DND-41 (cell line): Measurements from ENCODE around the gene POLR1H.

Source experiments
- ATAC-seq: fragments of 200-7000 bp; cut with Tn5 transposase; 3 replicates; pipeline ENCODE4 v1.9.1; 2021; ENCODE audit warnings: low read depth; ENCODE audit not compliant: insufficient read depth
- DNase-seq: peaks from one replicate; pipeline ENCODE4 v3.0.0-alpha.2; 2020
- H2AFZ ChIP-seq: 2 replicates; pipeline ENCODE4 v1.6.0; 2012; ENCODE audit warnings: low read depth, low read length
- H3K27ac ChIP-seq: 2 replicates; pipeline ENCODE4 v1.5.1; 2012; ENCODE audit warnings: low read length, inconsistent platforms
- H3K27me3 ChIP-seq: fragments of 200-600 bp; sonication (generic); 2 replicates; pipeline ENCODE4 v1.6.0; 2012; ENCODE audit warnings: low read length, mild to moderate bottlenecking, inconsistent platforms; ENCODE audit not compliant: insufficient read depth, poor library complexity
- H3K36me3 ChIP-seq: 2 replicates; pipeline ENCODE4 v1.5.1; 2012; ENCODE audit warnings: low read length, inconsistent platforms; ENCODE audit not compliant: insufficient read depth
- H3K4me1 ChIP-seq: 2 replicates; pipeline ENCODE4 v1.5.1; 2012; ENCODE audit warnings: mild to moderate bottlenecking, low read length; ENCODE audit not compliant: insufficient read depth
- H3K4me2 ChIP-seq: 2 replicates; pipeline ENCODE4 v1.6.0; 2012; ENCODE audit warnings: mild to moderate bottlenecking, moderate library complexity, low read length, inconsistent platforms; ENCODE audit not compliant: insufficient read depth
- H3K4me3 ChIP-seq, 2 experiments: fragments of 200-600 bp in 1 of 2; shearing (Covaris generic) in 1 of 2; 2 replicates each; pipeline ENCODE4 v1.5.1; 2012 to 2016; ENCODE audit warnings: inconsistent platforms in 2 of 2, low read length in 2 of 2, mild to moderate bottlenecking in 2 of 2, low read depth in 1 of 2, moderate library complexity in 1 of 2
- H3K79me2 ChIP-seq: 2 replicates; pipeline ENCODE4 v1.6.0; 2012; ENCODE audit warnings: low read length, inconsistent platforms; ENCODE audit not compliant: insufficient read depth
- H3K9ac ChIP-seq: 2 replicates; pipeline ENCODE4 v1.6.0; 2012; ENCODE audit warnings: low read depth, mild to moderate bottlenecking, inconsistent platforms, low read length, moderate library complexity
- H3K9me3 ChIP-seq: 2 replicates; pipeline ENCODE4 v1.5.1; 2012; ENCODE audit warnings: low read length, moderate library complexity, mild to moderate bottlenecking, inconsistent platforms; ENCODE audit not compliant: insufficient read depth, severe bottlenecking
- H4K20me1 ChIP-seq: 2 replicates; pipeline ENCODE4 v1.6.0; 2012; ENCODE audit warnings: low read length; ENCODE audit not compliant: insufficient read depth
- CTCF ChIP-seq: IDR thresholded peaks from 2 replicates; pipeline ENCODE4 v1.5.1; 2012; ENCODE audit warnings: borderline replicate concordance, low read length, moderate library complexity, mild to moderate bottlenecking; ENCODE audit not compliant: poor library complexity, severe bottlenecking; ENCODE audit errors: extremely low read depth
- EZH2 ChIP-seq: IDR thresholded peaks from 3 replicates; pipeline ENCODE4 v1.6.1; 2012; ENCODE audit warnings: borderline replicate concordance, low read depth, mild to moderate bottlenecking, moderate library complexity, low read length, inconsistent platforms; ENCODE audit not compliant: severe bottlenecking

Gene POLR1H

GRCh38 chr6:30103872-30104179 lies 42.8 kb downstream of the POLR1H start:
- H3K9me3 ChIP-seq: no peaks in the 10 kb centered on the region
- ATAC-seq: no peak
- H3K4me1 ChIP-seq: peaks cover 18% of the 10 kb centered on the region
- no peak overlapping the region for H2AFZ ChIP-seq
- H4K20me1 ChIP-seq: no peaks in the 10 kb centered on the region
- TF ChIP-seq EZH2 (no peak), CTCF (no peak)
- no peaks in the 10 kb centered on the region for H3K79me2 ChIP-seq
- H3K27me3 ChIP-seq: peaks cover 67% of the 10 kb centered on the region
- no peaks in the 10 kb centered on the region for H3K36me3 ChIP-seq
- H3K4me2 ChIP-seq: no peak overlapping the region
- no peak for DNase-seq
- H3K27ac ChIP-seq: no peak overlapping the region
- H3K9ac ChIP-seq: no peak overlapping the region
- H3K4me3 ChIP-seq: no peak overlapping the region

GRCh38 chr6:30104661-30105060 lies 43.6 kb downstream of the POLR1H start:
- H3K4me1 ChIP-seq: peaks cover 18% of the 10 kb centered on the region
- no peak for ATAC-seq

GRCh38 chr6:30111266-30111856 lies 50.3 kb downstream of the POLR1H start:
- Histone ChIP-seq H3K4me3 (no peak overlapping the region), H3K36me3 (no peaks in the 10 kb centered on the region), H4K20me1 (no peaks in the 10 kb centered on the region), H3K27ac (no peak overlapping the region), H3K27me3 (peaks cover 43% of the 10 kb centered on the region), H2AFZ (no peak overlapping the region), H3K4me2 (no peak overlapping the region), H3K4me1 (no peaks in the 10 kb centered on the region), H3K9me3 (no peaks in the 10 kb centered on the region), H3K79me2 (no peaks in the 10 kb centered on the region), H3K9ac (no peak overlapping the region)
- DNase-seq: no peak
- TF ChIP-seq EZH2: no peak
- TF ChIP-seq CTCF: no peak
- no peak for ATAC-seq

More at GRCh38 chr6:30104661-30105060, 43.6 kb downstream of the POLR1H start:
- Histone ChIP-seq H3K9me3 (no peaks in the 10 kb centered on the region), H3K27me3 (peaks cover 66% of the 10 kb centered on the region), H3K4me2 (no peak overlapping the region), H2AFZ (no peak overlapping the region), H3K4me3 (no peak overlapping the region), H4K20me1 (no peaks in the 10 kb centered on the region), H3K9ac (no peak overlapping the region), H3K79me2 (no peaks in the 10 kb centered on the region), H3K27ac (no peak overlapping the region), H3K36me3 (no peaks in the 10 kb centered on the region)
- TF ChIP-seq EZH2: no peak
- no peak for DNase-seq

GRCh38 chr6:30112402-30112994 lies 51.4 kb downstream of the POLR1H start:
- Histone ChIP-seq H3K27me3 (peaks cover 42% of the 10 kb centered on the region), H4K20me1 (no peaks in the 10 kb centered on the region), H3K4me2 (no peak overlapping the region), H3K27ac (no peak overlapping the region), H3K79me2 (no peaks in the 10 kb centered on the region), H3K4me1 (no peaks in the 10 kb centered on the region), H3K9ac (no peak overlapping the region), H3K4me3 (no peak overlapping the region), H3K9me3 (no peaks in the 10 kb centered on the region), H3K36me3 (no peaks in the 10 kb centered on the region), H2AFZ (no peak overlapping the region)
- TF ChIP-seq CTCF (no peak), EZH2 (no peak)
- DNase-seq (no peak), ATAC-seq (no peak)
